Measurements from ENCODE around the gene IFI27L2.
"Not testable (repeated sequence)": the region's sequence is repeated elsewhere in the genome, so short reads cannot be mapped to it uniquely, and the experiment has no call there.

The IFI27L2 gene, protein sequence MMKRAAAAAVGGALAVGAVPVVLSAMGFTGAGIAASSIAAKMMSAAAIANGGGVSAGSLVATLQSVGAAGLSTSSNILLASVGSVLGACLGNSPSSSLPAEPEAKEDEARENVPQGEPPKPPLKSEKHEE

DNA sequence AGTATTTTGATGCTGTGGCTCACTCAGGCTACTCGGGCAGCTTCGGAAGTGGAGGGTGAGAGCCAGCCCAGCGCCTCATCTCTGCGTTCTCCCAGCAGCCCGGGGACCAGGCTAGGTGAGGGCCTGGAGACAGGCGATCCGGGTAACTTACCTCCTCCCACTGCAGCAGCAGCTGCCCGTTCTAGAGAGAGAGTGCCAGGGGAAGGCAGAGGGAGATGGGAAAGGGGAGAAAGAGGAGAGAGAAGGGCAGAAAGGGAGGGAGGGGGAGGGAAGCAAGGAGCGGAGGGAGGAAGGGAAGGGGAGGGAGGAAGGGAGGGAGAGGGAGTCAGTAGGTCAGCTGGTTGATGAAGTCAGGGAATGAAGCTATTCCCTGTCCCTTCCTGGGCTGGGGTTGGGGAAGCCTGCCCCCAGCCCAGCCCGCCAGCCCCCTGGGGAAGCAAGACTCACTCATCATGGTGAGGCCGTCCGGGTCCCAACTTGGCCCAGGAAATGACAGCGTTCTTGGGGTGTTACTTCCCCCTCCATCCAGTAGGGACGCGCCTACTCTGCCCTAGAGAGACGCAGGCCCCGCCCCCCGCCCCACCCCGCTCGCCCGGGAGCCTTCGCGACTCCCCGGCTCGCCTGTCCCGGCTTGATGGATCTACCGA is at the start of gene IFI27L2:
IFI27L2 (minus strand) TSS at position 494 of the 647 bp plus-strand sequence; CDS start at position 454, 40 bp downstream.
- DNase-seq: peak; percentile 83

DNA sequence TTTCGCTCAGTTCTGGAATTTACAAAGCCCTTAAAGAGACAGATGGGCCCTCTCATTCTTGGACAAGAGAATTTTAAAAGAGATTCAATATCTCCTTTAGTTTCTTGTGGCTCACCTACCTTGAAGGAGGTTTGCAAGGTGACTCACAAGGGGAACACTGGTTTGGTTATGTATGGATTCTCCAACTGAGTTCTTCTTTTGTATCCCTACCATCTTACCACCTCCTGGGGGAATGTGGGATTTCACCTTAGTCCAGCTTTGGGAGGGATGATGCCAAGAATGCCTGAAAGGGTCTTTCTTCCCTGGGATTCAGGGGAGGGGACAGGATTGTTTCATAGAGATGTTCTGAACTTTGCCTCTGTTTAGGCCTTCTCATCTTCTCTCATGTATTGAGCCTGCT is 48.4 kb upstream of the IFI27L2 start:
- no peak for DNase-seq

DNA sequence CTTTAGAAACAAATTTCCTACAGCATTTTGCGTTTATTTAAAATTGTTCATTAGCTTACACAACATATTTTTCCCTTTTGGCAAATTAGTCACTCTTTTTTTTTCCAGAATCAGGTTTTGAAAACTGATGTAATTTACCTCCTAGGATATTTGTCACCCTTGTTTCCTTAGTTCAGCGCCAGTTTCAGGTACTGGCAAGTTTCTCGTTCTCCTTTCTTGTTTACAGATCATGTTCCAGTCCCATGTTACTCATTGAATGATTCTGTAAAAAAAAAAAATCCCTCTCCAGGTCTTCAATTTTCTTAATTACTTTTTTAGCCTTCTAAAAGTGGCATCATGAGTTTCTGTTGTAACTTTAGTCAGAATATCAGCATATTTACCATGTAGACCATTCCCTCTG is 47.4 kb upstream of the IFI27L2 start:
- no peak for DNase-seq

DNA sequence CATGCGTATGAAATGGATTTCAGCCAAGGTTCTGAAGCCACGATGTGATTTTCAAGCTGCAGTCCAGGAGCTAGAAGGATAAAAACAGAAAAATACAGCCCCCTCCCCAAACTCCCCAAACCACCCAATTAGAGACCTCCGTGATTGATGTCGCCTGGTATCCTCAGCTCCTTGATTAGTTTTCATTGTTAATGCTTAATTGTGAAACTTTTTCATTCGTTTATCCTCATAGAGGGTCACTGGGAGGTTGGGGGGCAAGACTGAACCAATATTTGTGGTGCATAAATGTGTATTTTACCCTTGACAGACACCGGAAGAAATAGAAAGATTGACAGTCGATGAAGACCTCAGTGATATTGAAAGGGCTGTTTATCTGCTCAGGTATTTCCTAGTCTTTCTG is 46.3 kb upstream of the IFI27L2 start:
- no peak for DNase-seq

DNA sequence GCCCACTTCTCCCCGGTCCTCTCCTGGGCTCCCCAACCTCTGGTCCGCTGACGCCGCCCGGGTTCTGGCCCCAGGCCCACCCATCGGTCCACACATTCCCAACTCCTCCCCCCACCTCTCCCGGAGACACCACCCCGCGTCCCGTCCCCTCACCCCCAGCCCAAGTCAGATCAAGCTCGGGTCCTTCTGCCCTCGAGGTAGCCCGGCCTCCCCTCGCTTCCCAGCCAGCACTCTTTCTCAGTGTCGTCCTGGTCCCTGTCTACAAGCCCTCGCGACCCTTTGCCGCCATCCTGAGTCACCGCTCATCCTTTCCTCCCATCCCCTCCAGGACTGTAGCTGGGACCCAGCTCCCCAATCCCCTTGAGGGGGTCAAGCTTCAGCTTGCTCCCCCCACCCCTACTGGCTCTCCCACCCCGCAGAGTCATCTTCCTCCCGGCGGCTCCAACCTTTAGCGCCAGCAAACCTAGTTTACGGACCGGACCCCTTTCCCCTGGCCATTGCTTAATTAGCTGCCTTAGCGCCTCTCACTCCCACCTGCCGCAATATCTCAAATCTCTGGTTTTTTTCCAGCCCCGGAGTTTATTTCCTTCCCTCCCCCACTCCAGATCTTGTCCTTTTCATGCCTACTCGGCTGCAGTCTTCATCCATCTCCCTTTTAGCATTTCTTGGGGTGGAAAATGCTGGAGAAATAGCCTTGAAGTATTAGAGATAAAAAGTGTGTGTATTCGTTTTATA is 45.8 kb upstream of the IFI27L2 start:
- peak; percentile 30 for DNase-seq

DNA sequence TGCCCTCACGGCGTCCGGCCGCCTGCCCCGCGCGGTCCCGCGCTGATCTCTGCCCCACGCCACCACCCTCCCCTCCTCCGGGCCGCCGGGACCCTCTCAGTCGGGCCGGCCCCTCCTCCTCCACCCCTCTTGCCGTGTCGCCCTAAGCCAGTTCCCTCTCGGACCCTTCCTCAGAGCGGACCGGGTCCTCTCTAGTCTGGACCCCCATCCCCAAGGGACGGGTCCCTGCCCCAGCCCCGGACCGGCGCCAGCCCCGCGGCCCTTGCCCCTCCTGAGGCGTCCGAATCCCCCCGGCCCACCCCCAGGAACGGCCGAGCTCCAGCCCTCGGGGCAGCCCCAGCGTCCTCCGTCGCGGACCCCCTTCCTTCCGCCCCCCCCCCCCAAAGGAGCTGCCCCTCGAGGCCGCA is 45.2 kb upstream of the IFI27L2 start:
- DNase-seq: no peak

DNA sequence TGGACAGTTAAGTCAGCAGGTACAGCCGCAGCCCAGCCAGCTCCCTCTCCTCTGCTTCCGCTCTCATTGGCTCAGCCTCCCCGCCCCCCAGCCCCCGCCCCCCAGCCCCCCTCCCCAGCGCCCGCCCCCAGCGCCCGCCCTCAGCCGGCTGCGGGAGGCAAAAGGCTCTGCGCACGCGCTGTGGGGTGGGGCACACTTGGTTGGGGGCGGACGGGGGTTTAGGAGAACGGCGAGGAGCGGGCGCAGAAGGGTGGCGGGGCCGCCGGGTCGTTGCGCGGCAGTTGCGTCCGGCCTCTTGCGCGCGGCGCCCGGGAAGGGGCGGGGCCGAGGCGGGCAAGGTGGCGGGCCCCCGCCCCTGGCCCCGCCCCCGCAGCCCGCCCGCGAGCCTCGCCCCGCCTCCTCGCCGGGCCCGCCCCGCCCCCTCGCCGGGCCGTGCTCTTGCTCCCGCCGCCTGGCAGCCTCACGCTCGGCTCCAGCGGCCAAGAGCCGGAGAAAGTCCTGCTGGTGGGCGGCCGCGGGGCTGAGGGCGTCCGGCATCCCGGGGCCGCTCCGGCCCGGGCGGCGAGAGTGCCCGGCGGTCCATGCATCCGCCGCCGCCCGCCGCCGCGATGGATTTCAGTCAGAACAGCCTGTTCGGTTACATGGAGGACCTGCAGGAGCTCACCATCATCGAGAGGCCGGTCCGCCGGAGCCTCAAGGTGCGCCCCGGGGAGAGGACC is 44.6 kb upstream of the IFI27L2 start, which contains the start of gene PPP4R4:
PPP4R4 (plus strand) TSS at position 438 of the 719 bp plus-strand sequence; CDS start at position 582, 144 bp downstream.
- DNase-seq: peak; percentile 92

DNA sequence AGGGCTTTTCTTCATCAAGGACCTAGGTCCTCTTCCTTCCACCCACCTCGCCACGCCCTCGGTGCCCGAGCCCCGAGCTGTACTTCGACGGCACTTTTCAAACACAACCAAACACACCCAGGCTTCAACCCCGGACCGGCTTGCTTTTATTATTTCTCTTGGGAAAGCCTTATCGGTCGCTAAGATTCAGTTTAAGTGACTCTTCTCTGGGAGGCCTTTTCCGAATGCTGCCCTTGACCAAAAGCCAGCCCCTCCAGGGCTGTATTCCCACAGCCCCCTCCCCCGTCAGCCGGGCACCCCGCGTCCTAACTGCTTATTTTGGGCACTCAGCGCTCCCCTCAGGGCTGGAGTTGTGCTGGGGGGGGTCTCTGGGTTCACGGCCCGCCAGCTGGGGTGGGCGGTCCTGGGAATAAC is 44.1 kb upstream of the IFI27L2 start:
- DNase-seq: peak; percentile 52

DNA sequence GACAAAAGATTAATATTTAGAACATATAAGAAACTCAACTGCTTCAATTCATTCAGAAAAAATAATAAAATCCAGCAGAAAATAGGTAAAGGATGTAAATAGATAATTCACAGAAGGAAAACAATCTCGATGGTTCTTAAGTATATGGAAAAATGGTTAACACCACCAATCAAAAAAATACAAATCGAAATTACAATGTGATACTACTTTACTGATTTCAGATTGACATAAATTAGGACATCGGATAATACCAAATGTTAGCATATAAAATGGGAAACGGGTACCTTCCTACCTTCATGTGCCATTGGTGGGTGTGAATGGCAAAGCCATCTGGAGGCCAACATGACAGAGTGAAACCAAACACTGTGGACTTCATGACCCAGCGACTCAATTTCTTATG is 43.1 kb upstream of the IFI27L2 start:
- DNase-seq: no peak

DNA sequence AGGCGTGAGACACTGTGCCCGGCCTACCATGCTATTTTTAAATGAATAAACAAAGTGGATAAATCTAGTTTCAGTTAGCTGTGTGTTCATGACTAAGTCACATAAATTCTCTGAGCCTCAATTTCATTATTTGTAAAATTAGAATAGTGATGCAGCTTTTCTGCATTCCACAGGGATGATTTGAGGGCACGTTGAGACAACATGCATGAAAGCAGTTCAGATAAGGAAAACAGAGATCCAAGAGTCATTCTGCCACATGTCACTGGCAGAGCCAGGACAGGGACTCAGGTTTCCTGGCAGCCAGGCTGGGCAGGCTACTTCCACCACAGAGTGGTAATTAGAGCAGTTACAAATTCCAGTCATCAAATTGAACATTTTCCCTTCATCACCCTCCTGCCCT is 41.8 kb upstream of the IFI27L2 start:
- no peak for DNase-seq

DNA sequence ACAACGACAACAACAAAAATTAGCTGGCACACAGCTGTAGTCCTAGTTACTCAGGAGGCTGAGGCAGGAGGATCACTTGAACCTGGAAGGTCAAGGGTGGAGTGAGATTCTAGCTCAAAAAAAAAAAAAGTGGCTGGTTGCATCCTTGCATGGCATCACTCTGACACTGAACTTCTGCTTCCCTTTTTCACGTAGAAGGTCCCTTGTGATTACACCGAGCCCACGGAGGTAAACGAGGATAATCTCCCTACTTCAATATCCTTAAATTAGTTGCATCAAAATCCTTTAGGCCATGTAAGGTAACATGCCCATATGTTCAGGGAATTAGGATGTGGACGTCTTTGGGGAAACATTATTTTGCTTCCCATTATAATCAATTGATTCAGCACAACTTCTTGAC is 40.7 kb upstream of the IFI27L2 start:
- no peak for DNase-seq

DNA sequence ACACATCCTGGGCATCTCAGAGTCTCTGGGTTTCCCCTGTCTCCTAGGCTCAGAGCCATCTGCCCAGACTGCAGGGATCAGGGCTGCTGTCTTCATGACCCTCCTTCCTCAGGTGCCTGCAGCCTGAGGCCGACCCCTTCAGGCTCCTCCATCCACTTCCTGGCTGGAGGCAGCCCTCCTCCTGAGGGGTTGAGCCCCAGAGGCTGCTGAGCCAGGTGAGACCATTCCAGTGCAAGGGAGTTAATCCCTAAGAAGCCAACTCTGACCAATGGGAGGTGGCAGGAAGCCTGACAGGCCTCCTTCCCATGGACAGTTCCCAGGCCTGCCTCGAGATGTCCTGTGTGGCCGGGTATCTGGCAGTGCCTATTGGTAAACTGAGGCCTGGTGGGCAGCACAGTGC is 36.3 kb upstream of the IFI27L2 start:
- no peak for DNase-seq

DNA sequence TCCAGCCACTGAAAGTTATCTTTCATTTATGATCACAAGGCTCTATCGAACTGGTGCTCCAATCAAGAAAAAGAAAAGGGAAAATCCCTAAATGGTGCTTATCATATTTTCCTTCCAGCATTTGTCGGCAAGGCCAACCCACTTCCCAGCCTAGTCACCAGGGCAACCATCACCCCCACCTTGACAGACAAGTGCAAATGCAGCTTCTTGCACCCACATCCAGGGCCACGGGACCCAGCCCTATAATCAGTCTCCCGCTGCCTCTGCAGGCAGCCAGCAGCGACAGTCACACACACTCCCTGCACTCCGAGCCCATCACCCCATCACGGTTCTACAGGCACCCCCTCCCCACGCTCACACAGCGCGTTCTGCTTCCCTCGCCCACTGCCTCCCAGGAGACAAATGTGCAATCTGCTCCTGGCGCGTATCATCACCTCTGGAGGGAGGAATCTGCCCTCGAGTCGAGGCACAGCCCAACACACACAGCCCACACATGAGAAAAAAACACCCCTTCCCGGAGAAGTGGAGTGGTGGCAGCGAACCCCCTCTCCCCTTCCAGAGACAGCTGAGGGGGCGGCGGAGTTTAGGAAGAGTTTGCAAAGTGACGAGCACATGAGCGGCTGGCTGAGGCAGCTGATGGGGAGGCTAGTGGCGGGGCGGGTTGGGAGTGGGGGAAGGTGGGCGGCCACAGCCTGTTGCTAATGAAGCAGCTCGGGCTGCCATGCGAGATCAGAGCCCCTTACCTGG is 35.5 kb upstream of the IFI27L2 start:
- no peak for DNase-seq

DNA sequence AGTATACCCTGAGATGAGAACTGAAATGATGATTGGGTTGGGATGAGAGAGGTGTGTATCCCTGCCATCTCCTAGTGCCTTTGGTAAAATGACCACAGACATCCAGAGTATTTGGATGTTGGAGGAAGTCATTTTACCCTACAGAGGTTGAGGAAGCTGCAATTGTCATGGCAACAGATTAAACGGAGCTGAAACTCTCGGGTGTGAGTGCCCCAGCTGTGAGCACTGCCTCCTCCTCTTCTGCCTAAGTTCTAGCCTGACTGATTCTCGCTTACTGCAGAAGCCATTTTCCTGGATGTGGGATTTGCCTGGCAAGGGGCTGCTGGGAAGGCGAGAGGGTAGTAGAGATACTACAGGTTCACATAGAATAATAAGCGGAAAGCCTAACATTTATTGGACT is 34.4 kb upstream of the IFI27L2 start:
- DNase-seq: peak; percentile 13

DNA sequence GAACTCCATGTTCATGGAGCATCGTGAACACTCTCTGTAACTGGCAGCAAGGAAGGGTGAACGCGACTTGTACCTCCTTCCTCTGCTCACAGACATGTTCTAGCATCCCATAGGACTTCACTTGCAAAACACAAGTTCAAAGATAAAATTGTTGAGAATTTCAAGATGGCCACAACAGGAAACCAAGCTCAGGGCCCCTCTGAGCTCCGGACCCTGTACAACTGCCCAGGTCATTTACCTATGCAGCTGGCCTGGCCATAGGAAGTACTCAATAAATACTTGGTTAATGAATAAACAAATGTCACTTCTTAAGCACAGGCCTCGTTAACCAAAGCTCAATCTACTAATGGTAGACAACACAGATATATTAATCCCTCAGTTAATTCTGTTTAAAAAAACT is 33.1 kb upstream of the IFI27L2 start:
- no peak for DNase-seq

DNA sequence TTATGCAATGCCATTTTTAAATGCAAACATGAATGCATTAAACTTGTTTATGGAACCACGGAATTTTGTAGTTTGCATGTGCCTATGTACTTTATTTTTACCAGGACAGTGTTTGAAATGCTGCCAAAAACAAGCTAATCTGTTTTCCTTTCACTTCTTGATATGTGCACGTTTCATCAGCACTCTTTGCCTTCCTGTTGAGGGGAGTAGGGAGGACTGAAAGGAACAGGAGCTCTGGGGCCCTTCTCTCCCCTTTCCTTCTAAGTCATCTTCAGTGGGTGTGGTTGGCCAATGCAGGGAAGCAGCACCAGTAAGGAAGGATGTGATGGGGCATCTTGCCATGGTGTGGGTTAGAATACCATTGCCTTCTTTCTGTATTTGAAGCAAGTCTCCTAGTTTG is 32.6 kb upstream of the IFI27L2 start:
- no peak for DNase-seq

DNA sequence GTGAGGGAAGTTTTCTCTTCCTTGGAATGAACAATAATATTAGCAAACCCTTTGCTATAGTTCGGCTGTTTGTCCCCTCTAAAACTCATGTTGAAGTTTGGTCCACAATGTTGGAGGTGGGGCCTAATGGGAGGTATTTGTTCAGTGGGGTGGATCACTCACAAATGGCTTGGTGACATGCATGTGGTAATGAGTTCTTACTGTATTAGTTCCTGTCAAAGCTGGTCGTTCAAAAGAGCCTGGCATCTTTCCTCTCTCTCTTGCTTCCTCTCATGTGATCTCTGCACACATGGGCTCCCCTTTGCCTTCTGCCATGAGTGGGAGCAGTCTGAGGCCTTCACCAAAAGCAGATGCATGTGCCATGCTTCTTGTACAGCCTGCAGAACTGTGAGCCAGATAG is 31.7 kb upstream of the IFI27L2 start:
- DNase-seq: no peak

DNA sequence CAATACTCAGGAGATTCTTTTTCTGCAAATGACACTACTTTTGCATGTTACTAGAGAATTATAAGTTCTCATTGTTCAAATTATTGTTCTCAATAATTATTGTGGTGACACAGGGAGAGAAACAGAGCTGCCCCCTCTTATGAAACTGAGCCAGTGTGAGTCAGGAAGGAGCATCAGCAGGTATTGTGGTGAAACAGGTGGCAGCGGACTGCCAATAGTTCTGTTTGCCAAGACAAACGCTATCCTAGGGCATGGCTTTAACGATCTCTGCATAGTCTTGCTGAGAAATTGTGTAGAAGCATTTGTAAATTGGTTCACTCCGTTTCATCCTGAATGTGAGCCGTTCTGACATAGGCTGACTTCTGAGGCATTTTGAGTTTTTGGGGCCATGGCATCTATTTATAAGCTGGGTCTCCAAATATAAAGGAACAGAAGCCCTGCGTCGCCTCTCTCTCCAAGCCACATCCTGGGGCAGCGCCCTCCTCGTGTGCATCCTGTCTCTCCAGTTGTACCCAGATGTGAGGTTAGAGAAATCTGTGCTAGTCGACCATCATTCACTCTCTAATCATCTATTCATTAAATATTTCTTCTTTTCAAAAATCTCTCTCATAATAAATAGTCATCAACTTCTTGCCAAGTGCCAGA is 29.0 kb upstream of the IFI27L2 start:
- DNase-seq: no peak

DNA sequence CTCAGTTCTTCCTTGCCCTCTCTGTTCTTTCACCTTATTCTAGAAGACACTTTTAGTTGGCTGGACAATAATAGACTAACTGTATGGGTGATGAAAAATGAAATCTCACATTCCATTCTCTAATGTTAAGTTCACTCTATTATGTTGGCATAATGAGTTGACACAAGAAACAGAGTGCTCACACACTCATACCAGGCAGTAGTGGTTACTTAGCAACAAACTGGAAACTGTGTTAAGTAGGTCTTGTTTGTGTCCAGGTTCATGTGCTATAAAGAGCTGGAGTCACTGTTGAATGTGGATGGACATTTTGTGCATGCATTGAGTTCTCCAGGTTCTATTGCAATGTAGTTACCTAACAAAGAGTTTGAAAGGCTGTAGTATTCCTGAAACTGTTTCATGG is 27.8 kb upstream of the IFI27L2 start:
- DNase-seq: peak; percentile 69

DNA sequence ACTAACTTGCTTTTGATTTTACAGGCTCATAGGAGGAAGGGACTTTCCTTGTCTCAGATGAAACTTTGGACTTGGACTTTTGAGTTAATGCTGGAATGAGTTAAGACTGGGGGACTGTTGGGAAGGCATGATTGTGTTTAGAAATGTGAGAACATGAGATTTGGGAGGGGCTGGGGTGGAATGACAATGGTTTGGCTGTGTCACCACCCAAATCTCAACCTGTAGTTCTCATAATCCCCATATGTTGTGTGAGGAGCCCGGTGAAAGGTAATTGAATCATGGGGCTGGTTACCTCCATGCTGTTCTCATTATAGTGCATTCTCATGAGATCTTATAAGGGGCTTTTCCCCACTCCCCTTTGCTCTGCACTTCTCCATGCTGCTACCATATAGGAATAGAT is 26.7 kb upstream of the IFI27L2 start:
- DNase-seq: not testable (repeated sequence)

DNA sequence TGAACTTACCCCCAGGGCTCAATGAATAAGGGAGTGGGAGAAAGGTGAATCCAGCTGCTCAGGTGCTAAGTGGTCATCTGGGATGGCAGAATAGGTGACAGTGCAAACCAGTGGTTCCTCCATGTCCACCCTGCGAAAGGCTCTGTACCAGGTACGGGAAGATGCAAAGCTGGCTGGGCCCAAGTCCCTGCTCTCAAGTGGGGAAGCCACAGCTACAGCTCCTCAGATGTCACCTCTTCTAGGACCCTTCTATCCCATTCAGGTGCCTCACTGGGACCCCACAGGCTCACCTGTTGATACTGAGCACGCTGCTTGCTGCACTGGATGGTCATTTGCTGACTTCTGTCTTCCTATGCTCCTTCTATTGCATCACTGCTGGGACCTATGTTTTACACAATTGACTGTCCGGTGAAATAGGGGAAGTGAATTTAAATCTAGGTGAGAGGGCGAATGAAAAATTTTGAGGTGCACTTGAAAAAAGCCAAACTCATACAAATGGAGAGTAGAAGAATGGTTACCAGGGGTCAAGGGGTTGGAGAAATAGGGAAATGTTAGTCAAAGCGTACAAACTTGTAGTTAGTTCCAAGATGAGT is 24.4 kb upstream of the IFI27L2 start:
- no peak for DNase-seq

DNA sequence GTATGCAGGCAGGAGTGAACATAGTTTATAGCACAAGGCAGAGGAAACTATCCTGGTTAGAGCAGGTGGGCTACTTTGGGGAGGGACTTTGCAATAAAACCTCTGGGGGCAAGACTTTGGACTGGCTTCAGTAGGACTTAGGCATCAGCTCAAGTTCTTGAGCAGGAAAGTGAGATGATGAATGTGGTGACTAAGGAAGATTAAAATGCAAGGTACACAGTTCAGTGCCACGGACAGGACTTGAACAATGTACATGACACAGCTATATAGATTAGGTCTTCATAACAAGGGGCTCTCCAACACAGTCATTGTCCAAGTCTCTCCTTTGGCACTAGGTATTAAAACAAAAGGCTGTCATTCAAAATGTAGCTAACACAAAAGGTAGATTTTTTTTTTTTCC is 23.3 kb upstream of the IFI27L2 start:
- DNase-seq: no peak

Measured in DMS53 (cell line).